ENCODE results near the gene GPC5. TPM values are rescaled to one million over a fixed set of nuclear protein-coding genes. Genes with fewer than 3 reads are reported as not detected.

Gene GPC5
- total RNA-seq, 1 experiment from 2014 or later, result not detected

- no peaks in the 10 kb centered on the region for H3K4me1 ChIP-seq (replicated peaks)
- no peak overlapping the region for H3K27ac ChIP-seq
- no peak overlapping the region for H3K4me3 ChIP-seq
- no peaks in the 10 kb centered on the region for H3K27me3 ChIP-seq (replicated peaks)
- H3K36me3 ChIP-seq, result no peaks in the 10 kb centered on the region
- no peak for DNase-seq (ENCODE audit: low read depth in 1 of 2, low spot score in 2 of 2)
- H3K9me3 ChIP-seq (replicated peaks), result no peaks in the 10 kb centered on the region
Observed at GRCh38 chr13:91960947-91961346, 562.5 kb downstream of the GPC5 start.

DNA sequence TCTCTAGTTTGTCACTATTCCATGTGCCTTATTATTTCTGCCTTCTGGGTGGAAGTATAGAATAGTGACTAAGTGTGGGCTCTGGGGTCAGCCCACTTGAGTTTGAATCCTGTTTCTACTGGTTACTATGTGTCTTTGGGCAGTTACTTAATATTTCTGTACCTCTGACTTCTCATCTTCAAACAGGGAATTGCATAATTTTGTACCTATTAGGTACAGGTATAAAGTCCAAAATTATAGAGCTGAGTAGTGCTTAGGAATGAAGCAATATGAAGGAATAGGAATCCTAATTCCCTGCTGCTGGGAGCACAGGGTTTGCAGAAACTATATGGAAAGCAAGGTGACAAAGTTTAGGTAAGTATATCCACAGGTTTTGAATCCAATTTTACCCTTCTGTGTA is 564.5 kb downstream of the GPC5 start:
- DNase-seq (ENCODE audit: low read depth in 1 of 2, low spot score in 2 of 2), result no peak
- Histone ChIP-seq H3K4me1 (replicated peaks) (no peaks in the 10 kb centered on the region), H3K4me3 (no peak overlapping the region), H3K27me3 (replicated peaks) (no peaks in the 10 kb centered on the region), H3K27ac (no peak overlapping the region), H3K9me3 (replicated peaks) (no peaks in the 10 kb centered on the region), H3K36me3 (no peaks in the 10 kb centered on the region)

- Histone ChIP-seq H3K4me1 (replicated peaks) (no peaks in the 10 kb centered on the region), H3K27ac (no peak overlapping the region), H3K27me3 (replicated peaks) (no peaks in the 10 kb centered on the region), H3K36me3 (no peaks in the 10 kb centered on the region), H3K9me3 (replicated peaks) (no peaks in the 10 kb centered on the region), H3K4me3 (no peak overlapping the region)
- DNase-seq (ENCODE audit: low read depth in 1 of 2, low spot score in 2 of 2), result no peak
Observed at GRCh38 chr13:91965511-91965910, 567.1 kb downstream of the GPC5 start.

DNA sequence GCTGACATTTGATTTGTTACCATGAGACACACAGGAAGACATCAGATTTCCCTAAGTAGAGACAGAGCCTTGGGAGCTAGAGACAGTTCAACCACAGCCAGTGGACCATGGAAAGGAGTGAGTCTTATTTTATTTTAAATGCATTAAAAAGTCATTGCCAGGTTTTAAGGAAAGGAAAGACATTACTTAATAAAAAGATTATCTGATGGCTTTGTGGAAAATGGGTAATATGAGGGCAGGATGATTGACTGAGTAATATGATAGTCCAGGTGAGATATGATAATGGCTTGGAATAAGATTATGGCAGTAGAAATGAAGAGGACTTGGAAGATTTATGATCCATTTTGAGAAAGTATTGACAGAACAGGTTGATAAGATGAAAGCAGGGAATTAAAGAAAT is 580.1 kb downstream of the GPC5 start:
- DNase-seq (ENCODE audit: low read depth in 1 of 2, low spot score in 2 of 2), result no peak
- Histone ChIP-seq H3K9me3 (replicated peaks) (no peaks in the 10 kb centered on the region), H3K27me3 (replicated peaks) (no peaks in the 10 kb centered on the region), H3K27ac (no peak overlapping the region), H3K4me3 (no peak overlapping the region), H3K36me3 (no peaks in the 10 kb centered on the region), H3K4me1 (replicated peaks) (no peaks in the 10 kb centered on the region)

DNA sequence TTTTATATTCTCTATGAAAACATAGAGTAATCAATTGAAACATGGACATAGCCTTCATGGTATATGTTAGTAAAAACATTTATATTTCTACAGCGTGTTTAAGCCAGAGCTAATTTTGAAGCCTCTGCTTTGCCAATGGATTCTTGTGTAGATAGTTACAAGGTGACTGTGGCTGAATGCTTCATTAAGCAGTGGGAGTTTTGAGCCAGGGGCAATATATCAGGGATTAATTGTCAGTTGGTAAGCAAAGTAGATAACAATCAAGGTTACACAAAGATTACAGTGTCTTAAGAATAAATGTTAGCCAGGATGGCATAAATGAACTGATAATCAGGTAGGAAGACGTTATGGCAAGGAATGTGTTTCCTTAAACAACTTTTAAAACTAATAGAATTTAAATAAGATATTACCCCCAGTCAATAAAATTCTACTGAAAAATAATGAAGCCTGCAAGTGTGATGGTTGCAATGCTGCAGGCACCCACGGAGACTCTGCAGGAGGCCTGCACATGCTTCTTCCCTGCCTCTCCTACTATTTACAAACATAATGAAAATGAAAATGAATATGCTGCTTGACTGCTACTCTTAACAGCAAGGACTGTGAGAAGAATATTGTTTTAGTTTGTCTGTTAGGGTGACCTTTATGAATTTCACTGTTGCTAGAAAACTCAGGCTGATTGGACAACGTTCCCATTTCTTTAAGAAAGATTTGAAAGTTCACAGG is 588.5 kb downstream of the GPC5 start:
- Histone ChIP-seq H3K4me3 (no peak overlapping the region), H3K27me3 (replicated peaks) (no peaks in the 10 kb centered on the region), H3K27ac (no peak overlapping the region), H3K36me3 (no peaks in the 10 kb centered on the region), H3K4me1 (replicated peaks) (no peaks in the 10 kb centered on the region), H3K9me3 (replicated peaks) (no peaks in the 10 kb centered on the region)
- DNase-seq (ENCODE audit: low read depth in 1 of 2, low spot score in 2 of 2), result no peak

GRCh38 chr13:91988331-91988730 is 589.9 kb downstream of the GPC5 start:
- H3K27ac ChIP-seq, result no peak overlapping the region
- H3K4me1 ChIP-seq (replicated peaks), result no peaks in the 10 kb centered on the region
- no peaks in the 10 kb centered on the region for H3K9me3 ChIP-seq (replicated peaks)
- H3K27me3 ChIP-seq (replicated peaks), result no peaks in the 10 kb centered on the region
- H3K4me3 ChIP-seq, result no peak overlapping the region
- no peaks in the 10 kb centered on the region for H3K36me3 ChIP-seq
- no peak for DNase-seq (ENCODE audit: low read depth in 1 of 2, low spot score in 2 of 2)

DNA sequence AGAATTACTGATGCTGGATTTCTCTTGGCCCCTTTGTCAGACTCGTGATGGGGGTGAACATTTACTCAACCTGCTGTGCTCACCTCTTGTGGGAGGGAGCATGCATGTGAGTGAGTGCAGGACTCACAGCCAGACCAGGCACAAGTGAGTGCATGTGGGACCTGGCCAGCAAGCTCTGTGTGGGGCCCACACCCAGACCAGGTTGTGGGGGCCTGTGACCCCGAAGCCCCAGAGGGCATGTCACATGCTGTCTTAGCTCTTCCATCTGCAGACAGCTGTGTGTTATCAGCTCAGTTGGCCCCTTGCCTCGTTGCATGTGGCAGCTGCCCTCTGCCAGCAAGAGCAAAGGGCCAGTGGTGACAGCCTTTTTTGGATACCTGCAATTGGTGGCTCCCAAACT is 614.4 kb downstream of the GPC5 start:
- Histone ChIP-seq H3K4me1 (replicated peaks) (no peaks in the 10 kb centered on the region), H3K27ac (no peak overlapping the region), H3K27me3 (replicated peaks) (no peaks in the 10 kb centered on the region), H3K9me3 (replicated peaks) (no peaks in the 10 kb centered on the region; the same call in 1 of the 2 replicates), H3K4me3 (no peak overlapping the region), H3K36me3 (no peaks in the 10 kb centered on the region)
- no peak for DNase-seq (ENCODE audit: low read depth in 1 of 2, low spot score in 2 of 2)

GRCh38 chr13:92017737-92018136 is 619.3 kb downstream of the GPC5 start:
- no peaks in the 10 kb centered on the region; the same call in 1 of the 2 replicates for H3K9me3 ChIP-seq (replicated peaks)

GRCh38 chr13:92028695-92029094 is 630.3 kb downstream of the GPC5 start:
- Histone ChIP-seq H3K27ac (no peak overlapping the region), H3K36me3 (no peaks in the 10 kb centered on the region)
- DNase-seq (ENCODE audit: low read depth in 1 of 2, low spot score in 2 of 2), result no peak

More at GRCh38 chr13:92017737-92018136, 619.3 kb downstream of the GPC5 start:
- Histone ChIP-seq H3K27me3 (replicated peaks) (no peaks in the 10 kb centered on the region), H3K27ac (no peak overlapping the region), H3K4me1 (replicated peaks) (no peaks in the 10 kb centered on the region), H3K4me3 (no peak overlapping the region), H3K36me3 (no peaks in the 10 kb centered on the region)
- no peak for DNase-seq (ENCODE audit: low read depth in 1 of 2, low spot score in 2 of 2)

GRCh38 chr13:92029641-92030040 is 631.2 kb downstream of the GPC5 start:
- no peak for DNase-seq (ENCODE audit: low read depth in 1 of 2, low spot score in 2 of 2)
- Histone ChIP-seq H3K4me1 (replicated peaks) (no peaks in the 10 kb centered on the region), H3K27me3 (replicated peaks) (no peaks in the 10 kb centered on the region), H3K27ac (no peak overlapping the region), H3K9me3 (replicated peaks) (no peaks in the 10 kb centered on the region; the same call in 1 of the 2 replicates), H3K4me3 (no peak overlapping the region), H3K36me3 (no peaks in the 10 kb centered on the region)

More at GRCh38 chr13:92028695-92029094, 630.3 kb downstream of the GPC5 start:
- no peaks in the 10 kb centered on the region for H3K4me1 ChIP-seq (replicated peaks)
- H3K27me3 ChIP-seq (replicated peaks), result no peaks in the 10 kb centered on the region
- no peak overlapping the region for H3K4me3 ChIP-seq
- no peaks in the 10 kb centered on the region; the same call in 1 of the 2 replicates for H3K9me3 ChIP-seq (replicated peaks)

DNA sequence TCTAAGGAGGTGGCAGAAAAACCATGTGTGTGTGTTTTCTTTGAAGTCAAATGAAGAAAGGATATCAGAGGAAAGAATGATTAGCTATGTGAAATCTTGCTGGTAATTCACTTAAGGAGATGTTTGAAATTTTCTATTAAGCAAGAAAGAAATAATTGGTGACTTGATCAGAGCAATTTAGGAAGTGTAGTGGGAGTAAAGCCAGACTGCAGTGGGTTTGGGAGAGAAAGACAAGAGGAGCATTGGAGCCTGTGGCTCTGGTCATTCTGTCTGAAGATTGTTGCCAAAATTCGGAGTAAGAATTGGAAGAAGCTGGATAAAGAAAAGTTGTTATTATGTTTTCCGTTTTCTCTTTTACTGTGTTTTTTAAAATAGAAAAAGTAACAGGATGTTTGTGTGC is 640.5 kb downstream of the GPC5 start:
- Histone ChIP-seq H3K9me3 (replicated peaks) (no peaks in the 10 kb centered on the region), H3K27ac (no peak overlapping the region), H3K36me3 (no peaks in the 10 kb centered on the region), H3K4me3 (no peak overlapping the region), H3K4me1 (replicated peaks) (no peaks in the 10 kb centered on the region), H3K27me3 (replicated peaks) (0 out of 2 replicates have a peak, but pooled peaks cover 3% of the 10 kb centered on the region)
- DNase-seq (ENCODE audit: low read depth in 1 of 2, low spot score in 2 of 2), result no peak

- Histone ChIP-seq H3K9me3 (replicated peaks) (no peaks in the 10 kb centered on the region), H3K36me3 (no peaks in the 10 kb centered on the region), H3K27me3 (replicated peaks) (0 out of 2 replicates have a peak, but pooled peaks cover 3% of the 10 kb centered on the region), H3K4me3 (no peak overlapping the region), H3K27ac (no peak overlapping the region), H3K4me1 (replicated peaks) (no peaks in the 10 kb centered on the region)
- DNase-seq (ENCODE audit: low read depth in 1 of 2, low spot score in 2 of 2), result no peak
Observed at GRCh38 chr13:92042522-92042921, 644.1 kb downstream of the GPC5 start.

DNA sequence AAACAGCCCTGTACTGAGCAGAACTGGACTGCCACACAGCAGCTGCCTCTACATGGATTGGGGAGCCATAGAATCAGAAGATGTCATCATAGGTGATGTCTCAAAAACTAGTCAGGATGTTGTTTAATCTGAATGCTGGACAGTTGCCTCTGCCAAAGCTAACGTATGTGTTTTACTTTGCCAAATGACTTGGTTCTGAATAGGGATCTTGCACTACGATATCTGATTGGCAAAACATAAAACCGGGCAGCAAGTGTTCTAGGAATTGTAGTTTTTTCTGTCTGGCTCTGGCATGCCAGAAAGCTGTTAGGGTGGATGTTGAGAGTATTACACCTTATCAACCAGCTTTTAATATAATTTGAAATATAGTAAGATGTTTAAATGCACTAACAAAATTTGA is 645.9 kb downstream of the GPC5 start:
- Histone ChIP-seq H3K27ac (no peak overlapping the region), H3K9me3 (replicated peaks) (no peaks in the 10 kb centered on the region), H3K4me1 (replicated peaks) (no peaks in the 10 kb centered on the region), H3K36me3 (no peaks in the 10 kb centered on the region), H3K27me3 (replicated peaks) (0 out of 2 replicates have a peak, but pooled peaks cover 3% of the 10 kb centered on the region), H3K4me3 (no peak overlapping the region)
- no peak for DNase-seq (ENCODE audit: low read depth in 1 of 2, low spot score in 2 of 2)

- no peak for DNase-seq (ENCODE audit: low read depth in 1 of 2, low spot score in 2 of 2)
- Histone ChIP-seq H3K36me3 (no peaks in the 10 kb centered on the region), H3K4me1 (replicated peaks) (no peaks in the 10 kb centered on the region), H3K27me3 (replicated peaks) (no peaks in the 10 kb centered on the region), H3K4me3 (no peak overlapping the region), H3K9me3 (replicated peaks) (no peaks in the 10 kb centered on the region), H3K27ac (no peak overlapping the region)
Observed at GRCh38 chr13:92054389-92054788, 656.0 kb downstream of the GPC5 start.

DNA sequence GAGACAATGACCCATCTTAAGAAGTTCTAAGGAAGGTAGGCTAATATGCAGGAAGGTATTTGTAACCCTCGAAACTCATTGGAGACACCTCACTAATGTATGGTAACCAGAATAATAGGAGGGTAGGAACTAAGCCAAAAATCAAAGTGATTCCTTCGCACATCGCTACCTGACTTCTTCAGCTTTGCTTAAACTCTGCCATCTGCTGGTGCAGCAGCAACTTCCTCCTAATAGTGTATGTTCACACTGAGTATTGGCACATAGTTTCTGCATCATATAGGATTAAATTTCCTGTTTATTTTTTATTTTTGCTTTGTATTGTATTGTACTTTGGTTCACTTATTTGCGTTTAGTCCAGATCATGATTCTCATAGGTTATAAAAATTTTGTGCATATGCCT is 676.2 kb downstream of the GPC5 start:
- Histone ChIP-seq H3K9me3 (replicated peaks) (no peaks in the 10 kb centered on the region), H3K27ac (no peak overlapping the region), H3K4me1 (replicated peaks) (no peaks in the 10 kb centered on the region), H3K27me3 (replicated peaks) (no peaks in the 10 kb centered on the region), H3K4me3 (no peak overlapping the region), H3K36me3 (no peaks in the 10 kb centered on the region)
- DNase-seq (ENCODE audit: low read depth in 1 of 2, low spot score in 2 of 2), result no peak

Data from SJSA1 (cell line).